Daoy (cell line): ENCODE data around the gene UHRF2. TPM values are rescaled to one million over a fixed set of nuclear protein-coding genes. Genes with fewer than 3 reads are reported as not detected.
"Not testable (repeated sequence)": the region's sequence is repeated elsewhere in the genome, so short reads cannot be mapped to it uniquely, and the experiment has no call there.

ENCODE experiments used
- DNase-seq: peaks from one replicate; pipeline ENCODE4 v3.0.0-alpha.2; 2015; ENCODE audit warnings: low read depth
- total RNA-seq: library from RNA; depleted of rRNA; stranded (reverse); fragments of >200 nt; shearing (Covaris generic); gene quantifications from 2 replicates; pipeline ENCODE4 v1.2.3, GENCODE V29; 2014

UHRF2 gene
- total RNA-seq, 1 experiment from 2014 or later: 63.8 TPM

DNA sequence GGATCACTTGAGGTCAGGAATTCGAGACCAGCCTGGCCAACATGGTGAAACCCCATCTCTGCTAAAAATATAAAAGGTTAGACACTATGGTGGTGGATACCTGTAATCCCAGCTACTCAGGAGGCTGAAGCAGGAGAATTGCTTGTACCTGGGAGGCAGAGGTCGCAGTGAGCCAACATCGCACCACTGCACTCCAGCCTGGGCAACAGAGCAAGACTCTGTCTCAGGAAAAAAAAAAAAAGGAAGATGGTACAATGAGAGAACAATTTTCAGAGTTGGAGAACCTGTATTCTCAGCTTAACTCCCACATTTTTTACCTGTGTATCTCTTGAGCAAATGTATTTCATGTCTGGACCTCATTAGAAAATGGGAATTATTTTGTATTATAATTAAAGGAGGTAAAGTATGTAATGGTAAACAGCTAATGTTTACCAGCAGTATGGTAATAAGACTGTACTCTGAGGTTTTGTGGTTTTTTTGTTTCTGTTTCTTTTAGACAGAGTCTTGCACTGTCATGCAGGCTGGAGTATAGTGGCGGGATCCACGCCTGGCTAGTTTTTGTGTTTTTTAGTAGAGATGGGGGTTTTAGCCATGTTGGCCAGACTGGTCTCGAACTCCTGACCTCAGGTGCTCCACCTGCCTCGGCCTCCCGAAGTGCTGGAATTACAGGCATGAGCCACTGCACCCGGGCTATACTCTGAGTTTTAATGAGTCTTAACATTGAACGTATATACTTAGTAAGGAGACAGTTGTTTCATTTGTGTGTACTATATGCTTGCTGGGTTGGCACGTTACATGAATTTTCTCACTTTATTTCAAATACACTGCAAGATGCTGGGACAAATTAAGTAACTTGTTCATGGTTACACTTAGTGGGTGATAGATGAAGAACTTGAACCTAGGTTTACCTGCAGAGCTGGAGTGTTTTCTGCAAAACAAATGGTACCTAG, 16.2 kb downstream of the UHRF2 start:
- no peak for DNase-seq

GRCh38 chr9:6431038-6431437, 18.0 kb downstream of the UHRF2 start:
- DNase-seq: no peak

GRCh38 chr9:6433410-6433809, 20.4 kb downstream of the UHRF2 start:
- no peak for DNase-seq

DNA sequence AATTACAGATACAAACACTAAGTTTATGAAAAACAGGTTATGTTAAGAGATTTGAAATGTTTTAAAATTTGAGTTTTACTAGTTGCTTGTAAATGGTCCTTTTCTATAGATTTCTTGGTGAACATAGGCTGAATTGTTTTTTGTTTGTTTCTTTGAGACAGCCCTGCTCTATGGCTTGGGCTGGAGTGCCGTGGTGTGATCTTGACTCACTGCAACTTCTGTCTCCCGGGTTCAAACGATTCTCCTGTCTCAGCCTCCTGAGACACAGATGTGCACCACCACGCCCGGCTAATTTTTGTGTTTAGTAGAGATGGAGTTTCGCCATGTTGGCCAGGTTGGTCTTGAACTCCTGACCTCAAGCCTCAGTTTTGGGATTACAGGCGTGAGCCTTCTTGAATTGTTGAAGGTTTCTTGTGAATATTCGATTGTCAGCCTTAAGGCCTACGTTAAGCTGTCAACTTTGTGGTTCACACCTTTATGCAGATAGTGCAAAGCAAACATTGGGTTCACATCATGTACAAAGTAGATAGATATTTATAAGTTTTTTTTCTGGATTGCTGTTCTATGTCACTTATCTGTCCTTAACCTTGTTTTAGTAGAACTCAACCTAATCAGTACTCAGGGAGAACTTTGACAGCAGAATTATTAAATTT, 26.2 kb downstream of the UHRF2 start:
- no peak for DNase-seq

DNA sequence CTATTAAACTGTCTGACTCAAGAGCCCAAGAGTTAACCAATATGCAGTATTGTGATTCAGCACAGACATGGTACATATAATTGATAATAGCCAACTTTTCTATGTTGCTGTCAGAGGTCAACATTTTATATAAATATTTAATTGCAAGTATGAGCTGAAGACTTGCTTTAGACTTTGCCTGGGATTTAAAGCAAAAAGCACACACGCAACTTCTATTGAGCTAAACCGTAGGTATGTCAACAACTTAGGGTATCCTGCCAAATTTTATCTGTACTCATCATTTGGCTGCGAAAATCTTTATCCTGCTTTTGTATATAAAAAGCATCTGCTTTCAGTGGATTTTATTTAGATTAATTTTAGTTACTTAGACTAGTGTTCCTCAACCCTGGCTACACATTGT, 27.4 kb downstream of the UHRF2 start:
- DNase-seq: no peak

- no peak for DNase-seq
Measured at GRCh38 chr9:6441269-6441668, 28.3 kb downstream of the UHRF2 start.

DNA sequence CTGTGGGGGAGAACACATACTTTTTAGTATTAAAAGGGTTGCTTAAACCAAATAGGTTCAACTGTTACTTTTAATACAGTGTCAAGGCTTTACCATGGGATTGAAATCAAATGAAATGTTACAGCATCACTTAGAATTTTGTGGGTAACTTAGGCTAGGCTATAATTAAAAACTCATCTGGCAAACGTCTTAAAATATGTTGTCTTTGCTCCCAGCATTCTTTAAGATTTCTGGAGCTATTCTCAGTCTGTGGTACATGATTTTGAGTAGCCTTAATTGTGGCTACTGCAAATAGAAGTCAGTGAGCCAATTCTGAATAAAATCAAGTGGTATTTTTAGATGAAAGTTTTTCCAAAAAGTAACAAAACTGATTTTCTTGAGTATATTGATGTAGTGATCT, 30.7 kb downstream of the UHRF2 start:
- DNase-seq: no peak

GRCh38 chr9:6444128-6444527, 31.1 kb downstream of the UHRF2 start:
- DNase-seq: no peak

GRCh38 chr9:6449086-6449485, 36.1 kb downstream of the UHRF2 start:
- no peak for DNase-seq

DNA sequence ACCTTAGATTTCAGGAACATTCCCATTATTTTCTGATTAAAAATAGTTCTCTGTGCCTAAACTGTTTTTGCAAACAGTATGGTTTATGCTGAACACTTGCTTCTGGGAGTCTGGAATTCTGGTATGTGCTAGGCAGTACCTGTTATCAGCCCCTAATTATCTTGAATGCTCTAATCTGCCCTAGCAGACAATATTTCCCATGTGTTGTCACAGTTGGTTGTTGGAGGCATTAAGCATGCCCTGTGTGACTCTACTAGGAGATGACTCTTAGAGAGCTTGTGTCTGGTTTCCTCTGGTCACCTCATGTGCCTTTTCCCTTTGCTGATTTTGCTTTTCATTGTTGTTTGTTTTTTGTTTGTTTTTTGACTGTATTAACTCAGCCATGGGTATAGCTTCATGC, 36.6 kb downstream of the UHRF2 start:
- DNase-seq: no peak

GRCh38 chr9:6450641-6451375, 37.8 kb downstream of the UHRF2 start:
- no peak for DNase-seq

- not testable (repeated sequence) for DNase-seq
Measured at GRCh38 chr9:6455292-6455691, 42.3 kb downstream of the UHRF2 start.

GRCh38 chr9:6458704-6459103, 45.7 kb downstream of the UHRF2 start:
- DNase-seq: not testable (repeated sequence)

DNA sequence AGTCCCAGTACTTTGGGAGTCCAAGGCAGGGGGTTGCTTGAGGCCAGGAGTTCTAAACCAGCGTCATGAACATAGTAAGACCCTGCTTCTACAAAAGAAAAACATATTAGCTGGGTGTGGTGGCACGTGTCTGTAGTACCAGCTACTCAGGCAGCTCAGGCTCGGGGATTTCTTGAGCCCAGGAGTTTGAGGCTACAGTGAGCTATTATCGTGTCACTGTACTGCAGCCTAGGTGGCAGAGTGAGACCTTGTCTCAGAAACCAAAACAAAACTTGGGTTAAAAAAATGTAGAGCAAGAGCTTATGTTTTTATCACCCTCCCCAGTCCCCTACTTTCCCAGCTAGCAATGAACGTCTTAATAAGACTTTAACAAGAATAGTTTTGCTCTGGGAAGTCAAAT, 46.7 kb downstream of the UHRF2 start:
- no peak for DNase-seq

DNA sequence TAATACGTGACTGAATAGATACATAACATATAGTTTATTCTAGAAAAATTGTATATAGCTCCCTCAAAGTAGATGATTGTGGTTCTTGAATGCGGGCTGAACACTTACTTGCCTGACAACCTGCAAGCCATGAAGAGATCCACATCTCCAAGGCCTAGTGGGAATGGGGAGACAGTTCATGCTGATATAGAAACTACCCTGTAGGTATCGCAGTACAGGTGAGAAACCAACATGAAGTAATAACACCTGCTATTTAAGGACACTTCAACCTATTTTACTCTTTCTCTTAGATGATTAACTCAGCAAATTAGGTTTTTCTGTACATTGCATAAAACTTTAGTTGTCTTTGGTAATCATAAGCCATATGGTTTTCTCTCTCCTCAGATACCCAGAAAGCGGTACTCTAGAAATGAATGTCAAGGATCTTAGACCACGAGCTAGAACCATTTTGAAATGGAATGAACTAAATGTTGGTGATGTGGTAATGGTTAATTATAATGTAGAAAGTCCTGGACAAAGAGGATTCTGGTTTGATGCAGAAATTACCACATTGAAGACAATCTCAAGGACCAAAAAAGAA, 47.3 kb downstream of the UHRF2 start:
- DNase-seq: no peak

DNA sequence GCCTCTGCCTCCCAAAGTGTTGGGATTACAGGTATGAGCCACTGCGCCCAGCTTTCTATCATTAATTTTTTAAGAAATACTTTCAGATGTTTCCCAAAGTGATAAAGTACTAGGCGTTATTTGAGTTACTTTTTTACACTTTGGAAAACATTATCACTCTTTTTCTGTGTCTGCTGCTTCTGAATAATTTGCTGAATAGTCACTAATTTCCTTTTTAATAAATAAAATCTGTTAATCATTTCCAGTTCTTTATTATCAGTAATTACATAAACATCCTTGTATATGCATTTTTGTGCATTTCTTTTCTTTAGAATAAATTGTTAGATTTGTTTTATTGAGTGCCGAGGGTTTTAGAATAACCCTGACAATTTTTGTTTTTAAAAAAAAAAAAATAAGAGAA, 48.6 kb downstream of the UHRF2 start:
- DNase-seq: no peak

DNA sequence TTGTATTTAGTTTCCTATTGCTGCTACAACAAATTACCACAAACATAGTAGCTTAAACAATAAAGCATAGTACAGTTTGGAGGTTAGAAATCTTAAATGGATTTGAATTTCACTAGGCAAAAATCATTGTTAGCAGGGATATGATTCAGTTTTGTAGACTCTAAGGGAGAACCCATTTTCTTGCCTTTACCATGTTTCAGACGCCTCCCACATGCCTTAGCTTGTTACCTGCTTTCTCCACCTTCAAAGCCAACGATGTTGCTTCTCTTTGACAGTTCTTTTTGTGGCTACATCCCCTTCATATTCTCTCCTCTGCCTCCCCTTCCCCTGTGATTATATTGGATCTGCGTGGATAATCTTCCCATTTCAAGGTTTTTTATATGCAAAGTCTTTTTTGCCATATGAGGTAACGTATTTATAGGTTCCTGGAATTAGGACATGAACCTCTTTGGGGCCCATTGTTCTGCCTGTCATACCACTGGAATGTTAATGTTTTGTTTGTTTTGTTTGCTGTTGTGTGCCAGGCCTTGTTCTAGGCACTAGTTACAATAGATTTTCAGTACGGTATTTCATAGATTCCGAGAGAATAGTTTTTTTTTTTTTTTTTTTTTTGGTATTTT, 54.1 kb downstream of the UHRF2 start:
- DNase-seq: no peak

DNA sequence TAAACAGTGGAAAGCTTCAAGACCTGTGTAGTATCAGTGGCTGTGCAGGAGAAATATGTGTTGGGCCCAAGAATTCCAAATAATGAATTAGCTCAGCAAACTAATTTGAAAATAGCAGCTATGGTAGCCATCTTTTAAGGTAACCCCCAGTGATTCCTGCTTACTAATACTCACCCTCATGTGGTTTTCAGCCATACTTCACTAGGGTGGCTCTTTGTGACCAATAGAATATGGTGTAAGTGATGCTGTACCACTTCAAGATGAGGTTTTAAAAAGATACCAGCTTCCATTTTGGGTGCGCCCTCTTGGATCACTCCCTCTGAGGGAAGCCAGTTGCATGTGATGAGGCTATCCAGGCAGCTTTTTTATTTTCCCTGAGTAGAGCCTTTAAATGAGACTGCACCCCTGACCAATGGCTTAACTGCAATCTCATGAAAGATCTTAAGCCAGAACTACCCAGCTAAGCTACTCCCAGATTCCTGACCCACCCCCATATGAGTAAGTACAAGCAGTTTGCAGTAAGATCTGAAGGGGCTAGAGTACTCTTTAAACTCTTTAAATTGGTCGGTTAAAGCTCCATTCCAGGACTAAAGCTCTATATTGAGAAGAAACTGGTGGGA, 58.3 kb downstream of the UHRF2 start:
- no peak for DNase-seq

GRCh38 chr9:6473151-6473550, 60.2 kb downstream of the UHRF2 start:
- no peak for DNase-seq

GRCh38 chr9:6479959-6480358, 67.0 kb downstream of the UHRF2 start:
- no peak for DNase-seq

GRCh38 chr9:6484210-6484609, 71.2 kb downstream of the UHRF2 start:
- DNase-seq: no peak
